Heart left ventricle (tissue), 13 donors: ENCODE data around the gene MBD3.
"Not testable (repeated sequence)": the region's sequence is repeated elsewhere in the genome, so short reads cannot be mapped to it uniquely, and the experiment has no call there.

Experiments
- POLR2A ChIP-seq, 2 donors: fragments of 450-650 bp; IDR thresholded peaks; one replicate each; pipeline ENCODE4 v1.6.1; 2017; ENCODE audit warnings: antibody characterized with exemption in 2 of 2, mild to moderate bottlenecking in 2 of 2, moderate library complexity in 2 of 2
- TF ChIP-seq, protein P1 (sequence below), 12 donors: fragments of 200-600 bp; sonication (generic) in 4 of 12; IDR thresholded peaks; one replicate each; pipeline versions ENCODE4 v1.5.0 to v1.8.0; 2018 to 2022; ENCODE audit warnings: antibody characterized with exemption in 12 of 12, mild to moderate bottlenecking in 5 of 12
- donor health status: ischemic (EF 13 %, LVEDD 7.1; RV severe dilation, severe dysfunction).
- donor health status: DM: no; HTN: yes; CAD: no.
- donor health status: DM: no; HTN: no; CAD: no.
- donor health status: ischemic (EF 25% LVEDD 6.9; RV normal size, moderate dysfunction).
- donor health status: ischemic (EF 25% LVEDD 5.7; RV mildly dilated, moderate dysfunction).
- donor health status: ischemic (EF 35%, LVEDD 5.7; RV mildly dilated, moderate dysfunction).
- donor health status: nonischemic (EF 11% LVEDD 7.7; RV severe dilation, severe dysfunction).
- donor health status: DM: yes; HTN: yes; CAD: no.
- donor health status: PGD.
- donor health status: ischemic (EF 29% LVEDD 5.4; RV normal size, mild dysfunction).
- donor health status: nonischemic (EF 23%, LVEDD 6.1; RV moderate dilation, normal function).

DNA sequence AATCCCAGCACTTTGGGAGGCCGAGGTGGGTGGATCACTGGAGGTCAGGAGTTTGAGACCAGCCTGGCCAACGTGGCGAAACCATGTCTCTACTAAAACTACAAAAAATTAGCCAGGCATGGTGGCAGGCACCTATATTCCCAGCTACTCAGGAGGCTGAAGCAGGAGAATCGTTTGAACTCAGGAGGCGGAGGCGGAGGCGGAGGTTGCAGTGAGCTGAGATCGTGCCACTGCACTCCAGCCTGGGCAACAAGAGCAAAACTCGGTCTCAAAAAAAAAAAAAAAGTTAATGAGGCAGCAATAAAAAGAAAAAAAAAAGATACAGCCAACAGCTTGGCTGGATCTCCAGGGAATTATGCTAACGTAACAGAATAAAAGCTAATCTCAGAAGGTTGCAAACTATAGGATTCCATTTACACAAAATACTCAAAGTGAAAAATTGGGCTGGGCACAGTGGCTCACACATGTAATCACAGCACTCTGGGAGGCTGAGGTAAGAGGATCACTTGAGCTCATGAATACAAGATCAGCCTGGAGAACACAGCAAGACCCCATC is 48.3 kb upstream of the MBD3 start:
- TF ChIP-seq, protein P1, sequence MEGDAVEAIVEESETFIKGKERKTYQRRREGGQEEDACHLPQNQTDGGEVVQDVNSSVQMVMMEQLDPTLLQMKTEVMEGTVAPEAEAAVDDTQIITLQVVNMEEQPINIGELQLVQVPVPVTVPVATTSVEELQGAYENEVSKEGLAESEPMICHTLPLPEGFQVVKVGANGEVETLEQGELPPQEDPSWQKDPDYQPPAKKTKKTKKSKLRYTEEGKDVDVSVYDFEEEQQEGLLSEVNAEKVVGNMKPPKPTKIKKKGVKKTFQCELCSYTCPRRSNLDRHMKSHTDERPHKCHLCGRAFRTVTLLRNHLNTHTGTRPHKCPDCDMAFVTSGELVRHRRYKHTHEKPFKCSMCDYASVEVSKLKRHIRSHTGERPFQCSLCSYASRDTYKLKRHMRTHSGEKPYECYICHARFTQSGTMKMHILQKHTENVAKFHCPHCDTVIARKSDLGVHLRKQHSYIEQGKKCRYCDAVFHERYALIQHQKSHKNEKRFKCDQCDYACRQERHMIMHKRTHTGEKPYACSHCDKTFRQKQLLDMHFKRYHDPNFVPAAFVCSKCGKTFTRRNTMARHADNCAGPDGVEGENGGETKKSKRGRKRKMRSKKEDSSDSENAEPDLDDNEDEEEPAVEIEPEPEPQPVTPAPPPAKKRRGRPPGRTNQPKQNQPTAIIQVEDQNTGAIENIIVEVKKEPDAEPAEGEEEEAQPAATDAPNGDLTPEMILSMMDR (IDR thresholded peaks at IDR 0.05), result not testable (repeated sequence)
- not testable (repeated sequence) for TF ChIP-seq POLR2A (IDR thresholded peaks at IDR 0.05)
